ENCODE data around the gene C5AR1.
"Not testable (repeated sequence)": the region's sequence is repeated elsewhere in the genome, so short reads cannot be mapped to it uniquely, and the experiment has no call there.

The C5AR1 gene

DNA sequence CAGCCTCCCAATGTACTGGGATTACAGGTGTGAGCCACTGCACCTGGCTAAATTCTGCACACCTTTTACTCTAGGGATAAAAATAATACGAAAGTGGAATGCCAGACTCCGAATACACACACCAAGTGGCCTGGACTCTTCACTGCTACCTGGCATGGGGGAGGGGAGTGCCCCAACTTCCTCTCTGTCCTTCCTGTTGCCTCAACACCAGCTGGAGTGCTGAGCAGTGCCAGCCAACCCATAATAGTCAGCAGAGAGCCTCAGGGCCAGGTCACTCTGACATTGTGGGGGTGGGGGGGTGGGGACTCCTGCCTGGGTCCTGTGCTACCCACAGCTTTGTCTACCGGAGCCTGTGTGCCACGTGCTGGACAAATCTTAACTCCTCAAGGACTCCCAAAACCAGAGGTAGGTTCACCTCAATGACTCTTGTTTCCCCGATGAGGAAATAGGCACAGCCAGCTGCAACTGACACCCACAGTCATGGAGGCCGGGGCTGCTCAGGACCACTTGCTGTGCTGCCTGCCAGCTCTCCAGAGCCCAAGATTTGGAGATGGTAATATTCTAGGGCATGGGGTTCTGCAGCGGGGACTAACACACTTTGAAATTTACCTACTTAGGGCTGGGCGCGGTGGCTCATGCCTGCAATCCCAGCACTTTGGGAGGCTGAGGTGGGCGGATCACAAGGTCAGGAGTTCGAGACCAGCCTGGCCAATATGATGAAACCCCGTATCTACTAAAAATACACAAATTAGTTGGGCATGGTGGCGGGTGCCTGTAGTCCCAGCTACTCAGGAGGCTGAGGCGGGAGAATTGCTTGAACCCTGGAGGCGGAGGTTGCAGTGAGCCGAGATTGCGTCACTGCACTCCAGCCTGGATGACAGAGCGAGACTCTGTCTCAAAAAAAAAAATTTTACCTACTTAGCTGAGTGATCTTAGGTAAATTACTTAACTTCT is 27.4 kb downstream of the C5AR1 start:
- DNase-seq, result peak; percentile 43

DNA sequence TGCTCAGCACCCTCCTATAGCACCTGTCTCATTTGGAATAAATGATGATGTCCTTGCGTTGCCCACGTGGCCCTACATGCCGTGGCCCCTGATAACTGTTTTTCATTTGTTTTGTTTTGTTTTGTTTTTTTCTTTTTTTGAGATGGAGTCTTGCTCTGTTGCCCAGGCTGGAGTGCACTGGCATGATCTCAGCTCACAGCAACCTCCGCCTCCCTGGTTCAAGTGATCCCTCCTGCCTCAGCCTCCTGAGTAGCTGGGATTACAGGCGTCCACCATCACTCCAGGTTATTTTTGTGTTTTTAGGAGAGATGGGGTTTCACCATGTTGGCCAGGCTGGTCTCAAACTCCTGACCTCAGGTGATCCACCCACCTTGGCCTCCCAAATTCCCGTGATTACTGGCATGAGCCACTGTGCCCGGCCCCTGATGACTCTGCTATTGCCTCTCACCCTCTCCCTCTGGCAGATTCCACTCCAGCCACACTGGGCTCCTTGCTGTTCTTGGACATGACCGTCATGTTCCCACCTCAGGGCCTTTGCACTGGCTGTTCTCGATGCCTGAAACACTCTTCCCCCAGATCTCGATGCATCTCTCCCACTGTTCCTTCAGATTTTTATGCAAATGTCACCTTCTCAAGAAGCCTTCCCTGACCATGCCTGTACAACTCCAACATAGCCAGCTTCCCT is 29.7 kb downstream of the C5AR1 start:
- no peak for DNase-seq

DNA sequence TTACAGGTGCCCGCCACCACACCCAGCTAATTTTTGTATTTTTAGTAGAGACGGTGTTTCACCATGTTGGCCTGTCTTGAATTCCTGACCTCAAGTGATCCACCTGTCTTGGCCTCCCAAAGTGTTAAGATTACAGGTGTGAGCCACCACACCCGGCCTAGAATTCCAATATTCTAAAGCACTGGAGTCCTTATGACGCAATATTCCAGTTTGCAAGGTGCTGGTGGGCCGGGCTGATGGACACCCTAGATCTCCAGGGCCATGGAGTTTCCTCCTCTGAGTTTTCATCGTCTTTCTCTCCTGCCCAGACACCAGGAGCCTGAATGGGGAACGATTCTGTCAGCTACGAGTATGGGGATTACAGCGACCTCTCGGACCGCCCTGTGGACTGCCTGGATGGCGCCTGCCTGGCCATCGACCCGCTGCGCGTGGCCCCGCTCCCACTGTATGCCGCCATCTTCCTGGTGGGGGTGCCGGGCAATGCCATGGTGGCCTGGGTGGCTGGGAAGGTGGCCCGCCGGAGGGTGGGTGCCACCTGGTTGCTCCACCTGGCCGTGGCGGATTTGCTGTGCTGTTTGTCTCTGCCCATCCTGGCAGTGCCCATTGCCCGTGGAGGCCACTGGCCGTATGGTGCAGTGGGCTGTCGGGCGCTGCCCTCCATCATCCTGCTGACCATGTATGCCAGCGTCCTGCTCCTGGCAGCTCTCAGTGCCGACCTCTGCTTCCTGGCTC is 31.0 kb downstream of the C5AR1 start:
- DNase-seq, result no peak

DNA sequence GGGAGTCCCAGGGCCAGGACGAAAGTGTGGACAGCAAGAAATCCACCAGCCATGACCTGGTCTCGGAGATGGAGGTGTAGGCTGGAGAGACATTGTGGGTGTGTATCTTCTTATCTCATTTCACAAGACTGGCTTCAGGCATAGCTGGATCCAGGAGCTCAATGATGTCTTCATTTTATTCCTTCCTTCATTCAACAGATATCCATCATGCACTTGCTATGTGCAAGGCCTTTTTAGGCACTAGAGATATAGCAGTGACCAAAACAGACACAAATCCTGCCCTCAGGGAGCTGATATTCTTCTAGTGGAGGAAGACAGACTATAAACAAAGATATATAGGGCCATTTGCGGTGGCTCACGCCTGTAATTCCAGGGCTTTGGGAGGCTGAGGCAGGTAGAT is 32.1 kb downstream of the C5AR1 start:
- no peak for DNase-seq

DNA sequence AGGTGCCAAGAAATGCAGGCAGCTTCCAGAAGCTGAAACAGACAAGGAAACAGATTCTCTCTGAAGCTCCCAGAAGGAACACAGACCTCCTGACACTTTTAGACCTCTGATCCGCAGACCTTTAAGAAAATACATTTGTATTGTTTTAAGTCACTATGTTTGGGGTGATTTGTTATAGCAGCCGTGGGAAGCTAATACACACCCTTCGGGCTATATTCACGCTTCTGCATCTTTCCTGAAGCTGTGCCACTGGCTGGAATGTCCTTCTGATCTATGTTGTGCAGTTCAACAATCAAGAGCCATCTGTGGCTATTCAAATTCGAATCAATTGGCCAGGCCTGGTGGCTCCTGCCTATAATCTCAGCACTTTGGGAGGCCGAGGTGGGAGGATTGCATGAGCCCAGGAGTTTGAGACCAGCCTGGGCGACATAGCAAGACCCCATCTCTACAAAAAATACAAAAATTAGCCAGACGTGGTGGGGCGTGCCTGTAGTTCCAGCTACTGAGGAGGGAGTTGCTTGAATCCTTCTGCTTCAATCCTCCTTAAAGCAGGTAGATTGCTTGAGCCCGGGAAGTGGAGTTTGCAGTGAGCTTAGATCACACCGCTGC is 33.6 kb downstream of the C5AR1 start:
- DNase-seq, result no peak

DNA sequence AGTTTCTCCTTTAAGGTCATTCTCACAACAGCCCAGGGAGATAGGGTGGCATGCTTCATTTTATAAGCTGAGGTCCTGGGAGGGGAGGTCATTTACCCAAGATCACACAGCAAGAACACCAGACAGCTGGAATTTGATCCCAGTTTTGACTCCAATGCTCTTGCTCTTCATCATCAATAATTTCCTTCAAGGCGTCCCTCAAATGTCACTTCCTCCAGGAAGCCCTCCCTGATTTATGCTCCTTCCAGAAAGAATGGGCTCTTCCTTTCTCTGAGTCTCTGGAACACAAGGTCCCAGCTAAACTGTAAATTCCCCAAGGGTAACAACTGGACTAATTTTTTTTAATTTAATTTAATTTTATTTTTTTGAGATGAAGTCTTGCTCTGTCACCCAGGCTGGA is 34.8 kb downstream of the C5AR1 start:
- no peak for DNase-seq

DNA sequence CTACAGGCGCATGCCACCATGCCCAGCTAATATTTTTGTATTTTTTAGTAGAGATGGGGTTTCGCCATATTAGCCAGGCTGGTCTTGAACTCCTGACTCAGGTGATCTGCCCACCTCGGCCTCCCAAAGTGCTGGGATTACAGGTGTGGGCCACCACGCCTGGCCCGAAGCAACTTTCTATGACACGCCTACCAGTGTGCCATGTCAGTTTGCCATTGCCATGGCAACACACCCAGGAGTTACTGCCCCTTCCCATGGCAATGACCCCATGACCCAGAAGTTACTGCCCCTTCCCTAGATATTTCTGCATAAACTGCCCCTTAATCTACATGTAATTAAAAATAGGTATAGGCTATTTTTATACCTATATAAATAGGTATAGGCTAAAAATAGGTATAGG is 36.4 kb downstream of the C5AR1 start:
- DNase-seq, result not testable (repeated sequence)

DNA sequence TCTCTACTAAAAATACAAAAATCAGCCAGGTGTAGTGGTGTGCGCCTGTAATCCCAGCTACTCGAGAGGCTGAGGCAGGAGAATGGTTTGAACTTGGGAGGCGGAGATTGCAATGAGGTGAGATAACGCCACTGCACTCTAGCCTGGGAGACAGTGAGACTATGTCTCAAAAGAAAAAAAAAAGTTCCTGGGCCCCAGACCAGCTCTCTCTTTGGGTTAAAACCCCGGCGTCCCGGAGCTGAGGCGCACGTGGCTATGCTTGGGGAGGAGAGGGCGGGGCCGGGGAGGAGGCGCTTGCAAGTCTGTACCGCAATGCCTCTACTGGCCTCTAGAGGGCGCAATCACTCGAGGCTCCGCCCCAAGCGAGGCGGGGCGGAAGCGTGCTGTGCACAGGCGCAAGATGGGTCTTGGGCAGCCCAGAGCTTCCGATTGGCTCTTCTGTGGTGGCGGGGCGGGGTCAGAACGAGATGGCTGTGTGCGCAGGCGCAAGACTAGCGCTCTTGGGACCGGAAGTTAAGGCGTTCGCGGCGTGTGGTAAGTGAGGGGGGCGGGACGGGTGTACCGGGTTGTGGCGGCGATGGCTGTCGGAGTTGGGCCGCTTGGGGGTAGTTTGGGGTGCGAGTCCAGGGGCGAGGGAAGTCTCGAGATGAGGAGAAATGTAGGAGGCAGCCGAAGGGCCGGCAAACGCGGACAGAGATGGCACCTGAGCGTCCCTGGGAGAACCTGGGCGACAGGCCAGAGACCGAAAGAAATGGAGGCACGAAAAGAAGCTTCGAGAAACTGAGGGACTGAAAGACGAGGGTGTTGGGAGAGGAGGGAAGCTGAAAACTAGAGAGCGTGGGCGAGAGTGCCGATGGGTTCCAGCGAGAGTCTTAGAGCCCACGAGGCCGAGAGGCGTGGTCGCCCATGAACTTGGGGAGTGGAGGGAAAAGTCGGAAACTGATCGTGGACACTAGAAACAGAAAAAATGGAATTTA is 39.4 kb downstream of the C5AR1 start, which contains the start of gene DHX34:
Gene DHX34 (plus strand): TSS at position 497 of the 977 bp plus-strand sequence. CDS start 3,716 bp downstream, outside the sequence.
- DNase-seq, result peak; percentile 100

DNA sequence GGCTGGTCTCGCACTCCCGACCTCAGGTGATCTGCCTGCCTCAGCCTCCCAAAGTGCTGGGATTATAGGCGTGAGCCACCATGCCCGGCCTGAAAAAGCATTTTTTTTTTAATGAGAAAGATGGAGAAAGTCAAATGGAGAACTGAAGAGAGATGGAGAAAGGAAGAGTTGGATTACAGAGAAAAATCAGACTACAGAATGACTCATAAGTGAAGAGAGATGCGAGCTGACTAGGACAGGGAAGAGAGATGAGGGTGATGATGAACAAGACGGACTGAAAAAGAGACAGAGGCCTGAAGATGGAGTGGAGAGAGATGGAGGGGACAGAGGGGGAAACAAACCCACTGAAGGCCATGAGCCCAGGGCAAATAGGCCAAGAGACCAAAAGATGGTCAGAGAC is 41.0 kb downstream of the C5AR1 start:
- DNase-seq, result no peak

DNA sequence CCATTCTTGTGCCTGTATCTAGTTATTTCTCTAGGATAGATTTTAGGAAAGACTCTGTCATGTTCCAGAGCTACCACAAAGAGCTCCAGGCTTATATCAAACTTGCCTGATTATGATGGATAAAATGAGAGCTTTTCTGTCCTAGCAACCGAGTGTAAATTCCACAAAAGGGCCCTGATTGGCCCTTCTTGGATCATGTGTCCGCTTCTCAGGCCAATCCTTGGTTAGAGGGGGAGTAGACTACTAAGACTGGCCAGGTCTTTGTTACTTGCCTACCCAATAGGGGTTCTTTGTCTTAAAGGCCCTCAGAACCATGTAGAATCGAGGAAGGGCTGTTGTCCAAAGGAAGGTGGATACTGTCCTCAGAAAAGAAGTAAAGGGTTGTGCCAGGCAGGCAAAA is 41.9 kb downstream of the C5AR1 start:
- peak; percentile 15 for DNase-seq

DNA sequence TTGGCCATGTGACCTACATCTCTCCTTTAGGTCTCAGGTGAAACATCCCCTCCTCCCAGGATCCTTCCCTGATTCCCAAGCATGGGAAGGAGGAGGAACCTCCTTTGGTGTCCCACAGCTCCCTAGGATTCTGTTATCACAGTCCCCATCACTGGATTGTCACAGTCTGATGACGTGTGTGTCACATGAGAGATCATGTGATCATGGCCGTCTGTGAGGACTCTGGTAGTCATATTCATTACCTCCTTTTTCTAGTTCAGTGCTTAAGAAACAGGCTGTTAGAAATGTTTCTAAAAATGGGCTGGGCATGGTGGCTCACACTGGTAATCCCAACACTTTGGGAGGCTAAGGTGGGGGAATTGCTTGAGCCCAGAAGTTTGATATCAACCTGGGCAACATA is 42.4 kb downstream of the C5AR1 start:
- no peak for DNase-seq

DNA sequence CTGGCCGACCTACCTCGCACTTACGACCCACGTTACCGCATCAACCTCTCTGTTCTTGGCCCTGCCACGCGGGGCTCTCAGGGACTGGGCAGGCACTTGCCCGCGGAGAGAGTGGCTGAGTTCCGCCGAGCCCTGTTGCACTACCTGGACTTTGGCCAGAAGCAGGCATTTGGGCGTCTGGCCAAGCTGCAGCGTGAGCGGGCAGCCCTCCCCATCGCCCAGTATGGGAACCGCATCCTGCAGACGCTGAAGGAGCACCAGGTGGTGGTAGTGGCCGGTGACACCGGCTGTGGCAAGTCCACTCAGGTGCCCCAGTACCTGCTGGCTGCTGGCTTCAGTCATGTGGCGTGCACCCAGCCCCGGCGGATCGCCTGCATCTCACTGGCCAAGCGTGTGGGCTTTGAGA is 43.6 kb downstream of the C5AR1 start:
- DNase-seq, result no peak

DNA sequence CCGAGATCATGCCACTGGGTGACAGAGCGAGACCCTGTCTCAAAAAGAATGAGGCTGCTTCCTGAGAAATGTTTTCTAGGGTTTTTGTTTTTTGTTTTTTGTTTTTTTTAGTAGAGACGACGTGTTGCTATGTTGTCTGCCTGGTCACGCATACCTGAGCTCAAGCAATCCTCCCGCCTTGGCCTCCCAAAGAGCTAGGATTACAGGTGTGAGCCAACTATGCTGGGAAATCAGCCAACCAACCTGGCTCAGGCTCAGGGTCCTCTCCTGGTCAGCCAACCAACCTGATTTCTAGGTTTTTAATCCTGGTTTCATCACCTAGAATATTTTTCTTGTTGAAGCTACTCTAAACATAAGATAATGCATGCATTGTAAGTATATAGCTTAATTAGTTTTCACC is 47.2 kb downstream of the C5AR1 start:
- no peak for DNase-seq

DNA sequence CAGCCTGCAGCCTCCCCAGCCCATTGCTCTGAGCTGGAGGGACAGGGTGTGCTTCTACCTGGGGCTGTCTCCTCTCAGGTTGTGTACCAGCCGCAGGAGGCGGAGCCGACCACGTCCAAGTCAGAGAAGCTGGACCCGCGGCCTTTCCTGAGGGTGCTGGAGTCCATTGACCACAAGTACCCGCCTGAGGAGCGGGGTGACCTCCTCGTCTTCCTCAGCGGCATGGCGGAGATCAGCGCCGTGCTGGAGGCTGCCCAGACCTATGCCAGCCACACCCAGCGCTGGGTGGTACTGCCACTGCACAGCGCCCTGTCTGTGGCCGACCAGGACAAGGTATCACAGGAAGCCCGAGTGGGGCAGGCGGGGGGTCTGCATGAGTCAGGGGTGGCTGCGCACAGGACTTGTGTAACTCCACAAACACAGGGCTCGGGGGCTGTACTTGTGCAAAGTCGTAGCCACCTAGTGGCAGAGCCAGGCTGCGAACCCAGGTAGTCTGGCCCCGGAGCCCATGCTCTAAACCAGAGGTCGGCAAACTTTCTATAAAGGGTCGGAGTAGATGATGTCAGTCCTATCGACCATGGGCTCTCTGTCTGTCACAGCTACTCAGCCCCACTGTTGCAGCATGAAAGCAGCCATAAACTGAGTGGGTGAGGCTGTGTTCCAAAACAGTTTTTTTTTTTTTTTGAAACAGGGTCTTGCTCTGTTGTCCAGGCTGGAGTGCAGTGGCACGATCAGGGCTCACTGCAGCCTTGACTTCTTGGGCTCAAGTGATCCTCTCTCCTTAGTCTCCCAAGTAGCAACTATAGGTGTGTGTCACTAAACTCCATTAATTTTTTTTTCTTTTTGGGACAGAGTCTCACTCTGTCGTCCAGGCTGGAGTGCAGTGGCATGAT is 48.4 kb downstream of the C5AR1 start:
- DNase-seq, result no peak

DNA sequence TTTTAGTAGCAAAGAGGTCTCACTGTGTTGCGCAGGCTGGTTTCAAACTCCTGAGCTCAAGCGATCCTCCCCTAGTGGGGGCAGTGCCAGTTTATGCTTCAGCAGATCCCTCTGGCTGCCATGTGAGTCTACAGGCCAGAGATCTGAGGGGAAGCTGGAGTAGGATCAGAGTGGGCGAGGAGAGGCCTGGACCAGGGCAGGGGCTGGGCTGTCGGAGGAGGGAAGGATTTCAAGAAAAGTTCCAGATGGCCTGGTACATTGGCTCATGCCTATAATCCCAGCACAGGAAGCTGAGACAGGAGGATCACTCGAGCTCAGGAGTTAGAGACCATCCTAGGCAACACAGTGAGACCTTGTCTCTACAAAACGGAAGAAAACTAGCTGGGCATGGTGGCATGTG is 49.3 kb downstream of the C5AR1 start:
- DNase-seq, result no peak

DNA sequence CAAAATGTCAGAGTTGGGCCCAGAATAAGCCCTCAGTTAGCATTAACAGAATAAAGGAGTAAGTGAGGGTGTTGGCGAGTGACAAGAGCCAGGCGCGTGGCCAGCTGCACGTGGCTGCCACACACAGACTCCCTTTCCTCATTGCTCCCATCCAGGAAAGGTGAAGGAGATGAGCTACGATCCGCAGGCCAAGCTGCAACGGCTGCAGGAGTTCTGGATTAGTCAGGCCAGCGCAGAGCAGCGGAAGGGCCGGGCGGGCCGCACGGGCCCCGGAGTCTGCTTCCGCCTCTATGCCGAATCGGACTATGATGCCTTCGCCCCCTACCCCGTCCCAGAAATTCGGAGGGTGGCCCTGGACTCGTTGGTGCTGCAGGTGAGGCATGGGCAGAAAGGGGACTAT is 52.7 kb downstream of the C5AR1 start:
- no peak for DNase-seq

DNA sequence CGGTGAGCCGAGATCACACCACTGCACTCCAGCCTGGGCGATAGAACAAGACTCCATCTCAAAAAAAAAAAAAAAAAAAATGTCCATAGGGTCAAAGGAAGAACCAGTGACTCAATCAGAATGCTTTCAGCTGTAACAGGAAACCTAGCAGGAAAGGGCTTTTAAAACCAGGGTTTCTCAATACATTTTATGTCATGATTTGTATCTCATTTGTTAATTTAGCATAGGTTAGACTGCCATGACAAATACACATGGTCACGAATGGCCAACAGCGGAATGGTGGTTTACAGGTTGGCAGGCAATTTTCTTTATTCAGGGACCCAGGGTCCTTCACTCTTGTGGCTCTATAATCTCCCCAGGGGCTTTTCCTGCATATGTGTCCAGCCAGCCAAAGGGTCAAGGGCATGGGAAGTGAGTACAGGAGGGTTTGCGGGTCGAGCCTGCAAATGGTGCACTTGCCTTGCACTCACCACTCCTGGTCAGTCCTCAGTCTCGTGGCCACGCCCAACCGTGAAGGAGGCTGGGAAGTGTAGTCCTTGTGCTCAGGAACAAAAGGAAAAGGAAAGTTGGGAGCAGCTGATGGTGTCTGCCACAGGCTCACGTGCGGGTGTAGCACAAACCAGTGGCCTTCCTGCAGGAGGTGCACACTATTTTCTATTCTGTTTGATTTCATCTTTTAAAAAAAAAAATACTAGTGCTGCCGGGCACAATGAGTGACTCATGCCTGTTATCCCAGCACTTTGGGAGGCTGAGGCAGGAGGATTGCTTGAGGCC is 54.3 kb downstream of the C5AR1 start:
- DNase-seq, result no peak

DNA sequence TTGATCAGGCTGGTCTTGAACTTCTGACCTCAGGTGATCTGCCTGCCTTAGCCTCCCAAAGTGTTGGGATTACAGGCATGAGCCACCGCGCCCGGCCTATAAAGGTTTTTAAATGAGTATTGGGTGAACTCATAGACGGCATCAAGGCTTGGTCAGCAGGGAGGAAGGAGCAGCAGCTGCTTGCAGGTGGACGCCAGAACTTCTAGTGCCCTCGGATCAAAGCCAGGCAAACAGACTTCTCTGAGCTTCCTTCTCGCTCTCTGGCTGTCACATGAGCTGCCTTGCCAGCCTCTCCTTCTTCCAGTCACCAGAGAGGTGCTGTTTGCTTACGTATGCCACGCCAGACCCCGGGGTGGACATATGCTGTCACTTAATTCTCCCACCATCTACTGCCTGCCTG is 55.8 kb downstream of the C5AR1 start:
- not testable (repeated sequence) for DNase-seq

DNA sequence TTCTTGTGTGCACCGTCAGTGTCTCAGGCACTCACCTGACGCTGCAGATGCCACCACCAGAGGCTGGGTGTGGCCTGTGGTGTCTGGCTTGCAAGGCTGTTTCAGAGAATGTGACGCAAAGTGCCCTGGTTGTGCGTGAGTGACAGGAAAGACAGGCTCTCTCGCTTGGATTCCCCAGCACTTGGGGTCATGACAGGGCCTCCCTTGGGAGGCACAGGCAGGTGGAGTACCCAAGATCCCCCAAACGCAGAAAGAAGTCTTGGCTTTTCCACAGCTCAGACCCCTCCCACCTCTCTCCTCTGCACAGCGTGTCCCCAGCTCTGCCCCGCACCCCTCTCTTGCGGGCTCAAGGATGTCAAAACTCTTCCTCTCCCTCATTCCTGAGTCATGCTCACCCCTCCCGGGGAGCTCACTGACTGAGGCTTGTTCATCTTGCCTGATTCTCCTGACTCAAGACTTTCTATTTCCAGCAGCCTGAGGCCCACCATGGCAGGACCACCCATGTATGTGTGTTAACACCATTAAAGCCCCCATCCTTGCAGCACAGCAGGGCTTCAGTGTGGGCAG is 60.5 kb downstream of the C5AR1 start:
- DNase-seq, result no peak

DNA sequence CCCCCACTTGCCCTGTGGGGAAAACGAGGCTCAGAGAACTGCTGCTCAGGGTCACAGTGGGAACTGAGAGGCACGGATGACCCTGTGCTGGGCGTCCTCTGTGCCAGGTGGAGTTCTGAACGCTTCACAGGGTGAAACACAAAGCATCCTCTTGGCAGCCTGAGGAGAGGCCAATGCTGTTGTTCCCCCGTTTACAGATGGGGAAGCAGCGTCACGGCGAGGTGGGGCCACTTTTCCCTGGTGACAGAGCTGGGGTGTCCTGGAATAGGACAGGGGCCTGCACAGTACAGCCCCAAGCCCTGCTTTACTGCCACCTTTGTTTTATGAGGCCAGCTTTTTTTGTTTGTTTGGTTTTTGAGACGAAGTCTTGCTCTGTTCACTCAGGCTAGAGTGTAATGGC is 61.6 kb downstream of the C5AR1 start:
- DNase-seq, result no peak
